ENCODE data around the gene KCNK7. TPM values are rescaled to one million over a fixed set of nuclear protein-coding genes. Genes with fewer than 3 reads are reported as not detected.

Gene KCNK7
- total and polyA plus RNA-seq, 2 donors (not counting 3 experiments of a cell fraction or from before 2014, with no cell fraction given): 0.17 to 0.60 TPM

- FAIRE-seq (no peak), DNase-seq (ENCODE audit: low read depth, low spot score) (no peak)
- intact Hi-C loops (cut with micrococcal nuclease): no loop called here
- no peaks in the 10 kb centered on the region for H3K4me1 ChIP-seq (ENCODE audit: control insufficient read depth, extremely low read depth, insufficient read depth, low read length)
- ChIA-PET POLR2A (no interaction called here), CTCF (interaction anchor here (0.7 to 1.6 kb wide), 4 partner anchors 8 to 23 kb away, joined by 3 to 5 read pairs (median 4); partner anchors contain the start of genes FAM89B and ZNRD2)
- H3K4me2 ChIP-seq (ENCODE audit: insufficient read depth, low read length): no peak overlapping the region
- H3K9me1 ChIP-seq (replicated peaks; ENCODE audit: control insufficient read depth, extremely low read depth, insufficient read depth, low read length): no peaks in the 10 kb centered on the region
- peaks cover 0 to 40% of the 10 kb centered on the region in 2 experiments for H3K36me3 ChIP-seq (ENCODE audit: control insufficient read depth in 2 of 2, extremely low read depth in 1 of 2, insufficient read depth in 2 of 2, low read length in 2 of 2)
- TF ChIP-seq POLR2AphosphoS5 (IDR thresholded peaks at IDR 0.05; ENCODE audit: insufficient read depth, low read depth, low read length) (no peak), MYC (IDR thresholded peaks at IDR 0.05; ENCODE audit: low read depth, low read length) (no peak), JUN (IDR thresholded peaks at IDR 0.05; ENCODE audit: borderline replicate concordance, insufficient read depth, insufficient read length, low read depth) (no peak), MAX (IDR thresholded peaks at IDR 0.05; ENCODE audit: insufficient read depth, insufficient read length) (no peak), FOS (IDR thresholded peaks at IDR 0.05; ENCODE audit: borderline replicate concordance, insufficient read depth, low read length) (no peak), GATA2 (IDR thresholded peaks at IDR 0.05; ENCODE audit: insufficient read depth, insufficient read length, low read depth, low read length) (no peak)
- dilution Hi-C loops (cut with MboI; ENCODE audit: extremely low pct_ligation_motif_present, low sequenced_read_pairs): no loop called here
- H3K4me3 ChIP-seq (replicated peaks in 1 of 3; ENCODE audit: insufficient read depth in 1 of 3, low read depth in 1 of 3, low read length in 3 of 3): no peak overlapping the region
- H3K9ac ChIP-seq (replicated peaks; ENCODE audit: extremely low read depth, insufficient read depth, low read length): no peak overlapping the region
- no peak overlapping the region for H3K27ac ChIP-seq (ENCODE audit: insufficient read depth, low read depth, low read length)
- H3K79me2 ChIP-seq (ENCODE audit: control insufficient read depth, insufficient read depth, low read length): no peaks in the 10 kb centered on the region
- H2AFZ ChIP-seq (ENCODE audit: low read depth, low read length): no peak overlapping the region
- no TSS peak for BruUV-seq (replicated peaks)
- H3K9me3 ChIP-seq (replicated peaks; ENCODE audit: control insufficient read depth, insufficient read depth, low read length): no peaks in the 10 kb centered on the region
- H3K27me3 ChIP-seq (ENCODE audit: control insufficient read depth in 2 of 2, insufficient read depth in 2 of 2, low read length in 2 of 2): no peaks in the 10 kb centered on the region
- no peaks in the 10 kb centered on the region for H4K20me1 ChIP-seq (replicated peaks; ENCODE audit: control insufficient read depth, extremely low read depth, insufficient read depth, low read length)
Measured at GRCh38 chr11:65549096-65549495, 46.5 kb downstream of the KCNK7 start.

- Histone ChIP-seq H3K36me3 (ENCODE audit: control insufficient read depth in 2 of 2, extremely low read depth in 1 of 2, insufficient read depth in 2 of 2, low read length in 2 of 2) (peaks cover 0 to 41% of the 10 kb centered on the region in 2 experiments), H4K20me1 (replicated peaks; ENCODE audit: control insufficient read depth, extremely low read depth, insufficient read depth, low read length) (no peaks in the 10 kb centered on the region), H3K9me3 (replicated peaks; ENCODE audit: control insufficient read depth, insufficient read depth, low read length) (no peaks in the 10 kb centered on the region), H3K4me1 (ENCODE audit: control insufficient read depth, extremely low read depth, insufficient read depth, low read length) (no peaks in the 10 kb centered on the region), H3K9ac (replicated peaks; ENCODE audit: extremely low read depth, insufficient read depth, low read length) (no peak overlapping the region), H3K79me2 (ENCODE audit: control insufficient read depth, insufficient read depth, low read length) (no peaks in the 10 kb centered on the region), H3K27ac (ENCODE audit: insufficient read depth, low read depth, low read length) (no peak overlapping the region), H3K4me2 (ENCODE audit: insufficient read depth, low read length) (no peak overlapping the region), H3K27me3 (ENCODE audit: control insufficient read depth in 2 of 2, insufficient read depth in 2 of 2, low read length in 2 of 2) (no peaks in the 10 kb centered on the region), H3K4me3 (replicated peaks in 1 of 3; ENCODE audit: insufficient read depth in 1 of 3, low read depth in 1 of 3, low read length in 3 of 3) (no peak overlapping the region), H2AFZ (ENCODE audit: low read depth, low read length) (no peak overlapping the region), H3K9me1 (replicated peaks; ENCODE audit: control insufficient read depth, extremely low read depth, insufficient read depth, low read length) (no peaks in the 10 kb centered on the region)
- POLR2A ChIA-PET: no interaction called here
- FAIRE-seq (no peak), DNase-seq (ENCODE audit: low read depth, low spot score) (no peak)
- dilution Hi-C loops (cut with MboI; ENCODE audit: extremely low pct_ligation_motif_present, low sequenced_read_pairs) (no loop called here), intact Hi-C loops (cut with micrococcal nuclease) (no loop called here)
- no peak for TF ChIP-seq MAX (IDR thresholded peaks at IDR 0.05; ENCODE audit: insufficient read depth, insufficient read length)
- TF ChIP-seq CTCF (IDR thresholded peaks at IDR 0.05; ENCODE audit: extremely low read depth in 1 of 2, insufficient read depth in 1 of 2, low read depth in 1 of 2, low read length in 2 of 2): no peak
- no peak for TF ChIP-seq EZH2 (IDR thresholded peaks at IDR 0.05; ENCODE audit: borderline replicate concordance, low read depth, low read length, severe bottlenecking)
- TF ChIP-seq GATA2 (IDR thresholded peaks at IDR 0.05; ENCODE audit: insufficient read depth, insufficient read length, low read depth, low read length): no peak
- no peak for TF ChIP-seq FOS (IDR thresholded peaks at IDR 0.05; ENCODE audit: borderline replicate concordance, insufficient read depth, low read length)
- no peak for TF ChIP-seq POLR2AphosphoS5 (IDR thresholded peaks at IDR 0.05; ENCODE audit: insufficient read depth, low read depth, low read length)
- no peak for TF ChIP-seq JUN (IDR thresholded peaks at IDR 0.05; ENCODE audit: borderline replicate concordance, insufficient read depth, insufficient read length, low read depth)
- no peak for TF ChIP-seq POLR2A (IDR thresholded peaks at IDR 0.05; ENCODE audit: low read depth, low read length)
- no peak for TF ChIP-seq MYC (IDR thresholded peaks at IDR 0.05; ENCODE audit: low read depth, low read length)
- CTCF ChIA-PET: interaction anchor here (0.6 to 1.6 kb wide), 3 partner anchors 11 to 24 kb away, joined by 4 to 5 read pairs (median 4); partner anchors contain the start of genes FAM89B and ZNRD2
- BruUV-seq (replicated peaks): no TSS peak
Measured at GRCh38 chr11:65548395-65548794, 47.2 kb downstream of the KCNK7 start.

Measured in endothelial cell of umbilical vein (primary cell).